HepG2 (cell line): ENCODE measurements around the gene BCCIP. TPM values are rescaled to one million over a fixed set of nuclear protein-coding genes. Genes with fewer than 3 reads are reported as not detected.

ENCODE experiments used
- ARID3A ChIP-seq: IDR thresholded peaks from 2 replicates; pipeline ENCODE4 v1.6.1; 2012; ENCODE audit warnings: low read depth, low read length, improper control_type of control experiment
- ARNTL ChIP-seq: sonication (generic); formaldehyde crosslinking; IDR thresholded peaks from 2 replicates; pipeline ENCODE4 v1.4.0; 2020; ENCODE audit warnings: mild to moderate bottlenecking, missing genetic modification reagents
- ATRX ChIP-seq: sonication (generic); formaldehyde crosslinking; IDR thresholded peaks from 2 replicates; pipeline ENCODE4 v1.4.0; 2020; ENCODE audit warnings: missing genetic modification reagents, borderline replicate concordance
- BCL3 ChIP-seq: sonication (generic); formaldehyde crosslinking; IDR thresholded peaks from 2 replicates; pipeline ENCODE4 v1.5.1; 2020; ENCODE audit warnings: mild to moderate bottlenecking, missing genetic modification reagents, moderate library complexity
- GATAD2A ChIP-seq: IDR thresholded peaks from 2 replicates; pipeline ENCODE4 v1.6.1; 2016
- HIC2 ChIP-seq: sonication (generic); formaldehyde crosslinking; IDR thresholded peaks from 2 replicates; pipeline ENCODE4 v1.9.0; 2022; ENCODE audit warnings: low read depth, missing genetic modification reagents
- HINFP ChIP-seq: sonication (generic); formaldehyde crosslinking; IDR thresholded peaks from 2 replicates; pipeline ENCODE4 v1.4.0; 2020; ENCODE audit warnings: low read depth, mild to moderate bottlenecking, missing genetic modification reagents
- KDM5B ChIP-seq: sonication (generic); formaldehyde crosslinking; IDR thresholded peaks from 2 replicates; pipeline ENCODE4 v1.4.0; 2020; ENCODE audit warnings: missing genetic modification reagents, mild to moderate bottlenecking, borderline replicate concordance
- KLF12 ChIP-seq: sonication (generic); formaldehyde crosslinking; IDR thresholded peaks from 2 replicates; pipeline ENCODE4 v1.4.0; 2020; ENCODE audit warnings: missing genetic modification reagents, borderline replicate concordance
- LCORL ChIP-seq, 2 experiments: fragments of 450-650 bp in 1 of 2; sonication (generic) in 1 of 2; formaldehyde crosslinking in 1 of 2; IDR thresholded peaks; 2 replicates each; pipeline versions ENCODE4 v1.5.0 to v1.6.1; 2017 to 2020; ENCODE audit warnings: antibody characterized with exemption in 1 of 2, missing genetic modification reagents in 1 of 2
- NRL ChIP-seq: sonication (generic); formaldehyde crosslinking; IDR thresholded peaks from 2 replicates; pipeline ENCODE4 v1.5.0; 2020; ENCODE audit warnings: missing genetic modification reagents, mild to moderate bottlenecking, moderate library complexity, borderline replicate concordance
- PAX8 ChIP-seq: sonication (generic); formaldehyde crosslinking; IDR thresholded peaks from 2 replicates; pipeline ENCODE4 v1.8.0; 2022; ENCODE audit warnings: mild to moderate bottlenecking, missing genetic modification reagents, borderline replicate concordance
- SNRNP70 ChIP-seq: fragments of 200-400 bp; formaldehyde crosslinking; IDR thresholded peaks from 2 replicates; pipeline ENCODE4 v1.6.1; 2017; ENCODE audit warnings: mild to moderate bottlenecking, low read depth, low read length, moderate library complexity
- SYNCRIP ChIP-seq: fragments of 200-400 bp; formaldehyde crosslinking; IDR thresholded peaks from 2 replicates; pipeline ENCODE4 v1.6.1; 2018; ENCODE audit warnings: mild to moderate bottlenecking, low read depth, low read length; ENCODE audit not compliant: insufficient read depth
- ZBTB42 ChIP-seq: sonication (generic); formaldehyde crosslinking; IDR thresholded peaks from 2 replicates; pipeline ENCODE4 v1.5.0; 2020; ENCODE audit warnings: mild to moderate bottlenecking, missing genetic modification reagents
- ZBTB7B ChIP-seq: sonication (generic); formaldehyde crosslinking; IDR thresholded peaks from 2 replicates; pipeline ENCODE4 v1.4.0; 2020; ENCODE audit warnings: missing genetic modification reagents
- ZIK1 ChIP-seq: sonication (generic); formaldehyde crosslinking; IDR thresholded peaks from 2 replicates; pipeline ENCODE4 v1.5.0; 2020; ENCODE audit warnings: mild to moderate bottlenecking, low read depth, missing genetic modification reagents, borderline replicate concordance
- ZNF225 ChIP-seq: sonication (generic); formaldehyde crosslinking; IDR thresholded peaks from 2 replicates; pipeline ENCODE4 v1.4.0; 2020; ENCODE audit warnings: mild to moderate bottlenecking, missing genetic modification reagents
- ZNF460 ChIP-seq: sonication (generic); formaldehyde crosslinking; IDR thresholded peaks from 2 replicates; pipeline ENCODE4 v1.5.1; 2020; ENCODE audit warnings: missing genetic modification reagents, mild to moderate bottlenecking, borderline replicate concordance
- ZNF510 ChIP-seq: sonication (generic); formaldehyde crosslinking; IDR thresholded peaks from 2 replicates; pipeline ENCODE4 v1.4.0; 2020; ENCODE audit warnings: low read depth, mild to moderate bottlenecking, missing genetic modification reagents
- ZNF713 ChIP-seq: sonication (generic); formaldehyde crosslinking; IDR thresholded peaks from 2 replicates; pipeline ENCODE4 v1.4.0; 2020; ENCODE audit warnings: mild to moderate bottlenecking, missing genetic modification reagents
- ZSCAN31 ChIP-seq: sonication (generic); formaldehyde crosslinking; IDR thresholded peaks from 2 replicates; pipeline ENCODE4 v1.5.0; 2020; ENCODE audit warnings: low read depth, mild to moderate bottlenecking, missing genetic modification reagents
- polyA plus RNA-seq, 8 experiments: library from polyadenylated mRNA; depleted of rRNA in 3 of 8; stranded (reverse) in 7 of 8; unstranded in 1 of 8; fragments of >200 nt; fragmentation: Illumina TruSeq in 4 of 8; extraction: Trizol in 4 of 8; gene quantifications; 2 replicates each; pipeline versions ENCODE4 v1.2.1 to v1.2.3, GENCODE V29; 2011 to 2016; ENCODE audit warnings: low read depth in 4 of 8, missing spikeins in 1 of 8, mixed read lengths in 1 of 8; ENCODE audit not compliant: insufficient read depth in 1 of 8
- total RNA-seq, 5 experiments: library from RNA; depleted of rRNA; stranded (reverse); fragments of >200 nt; fragmentation: Illumina TruSeq; extraction: Trizol; gene quantifications; 2 replicates each; pipeline ENCODE4 v1.2.3, GENCODE V29; 2016; ENCODE audit warnings: low read depth in 1 of 5

The BCCIP gene
- total and polyA plus RNA-seq, 2 of the 13 experiments (the other 11 are each of a cell fraction or from before 2014, with no cell fraction given): 37.0 to 132 TPM

GRCh38 chr10:125792342-125793300 lies 30.7 kb upstream of the BCCIP start (continued):
- TF ChIP-seq GATAD2A (CRISPR knock-in tag): peak; percentile 98
- peak; percentile 77 for TF ChIP-seq ARNTL (CRISPR knock-in tag)
- TF ChIP-seq PAX8 (CRISPR knock-in tag): no peak
- peak; percentile 49 for TF ChIP-seq HIC2 (CRISPR knock-in tag)
- no peak for TF ChIP-seq LCORL (IDR thresholded peaks at IDR 0.05)
- peak; percentile 96 for TF ChIP-seq LCORL (CRISPR knock-in tag; IDR thresholded peaks at IDR 0.05)
- TF ChIP-seq BCL3 (CRISPR knock-in tag): peak; percentile 73; the same call in 1 of the 2 replicates
- peak; percentile 98 for TF ChIP-seq ZBTB7B
- 0 out of 2 replicates have a peak, but pooled peaks have one; percentile 43 for TF ChIP-seq ZSCAN31 (CRISPR knock-in tag)
- TF ChIP-seq ZNF510 (CRISPR knock-in tag): 0 out of 2 replicates have a peak, but pooled peaks have one; percentile 36
- no peak for TF ChIP-seq ZBTB42
- TF ChIP-seq ATRX: no peak
- no peak; the same call in 1 of the 2 replicates for TF ChIP-seq KDM5B
- no peak; the same call in 1 of the 2 replicates for TF ChIP-seq ZNF225 (CRISPR knock-in tag)
- no peak for TF ChIP-seq NRL (CRISPR knock-in tag)
- no peak for TF ChIP-seq SNRNP70
- TF ChIP-seq SYNCRIP: no peak
- TF ChIP-seq ZNF460: peak; percentile 30; the same call in 1 of the 2 replicates
- peak; percentile 82; the same call in 1 of the 2 replicates for TF ChIP-seq HINFP (CRISPR knock-in tag)
- peak; percentile 38; the same call in 1 of the 2 replicates for TF ChIP-seq ARID3A
- 0 out of 2 replicates have a peak, but pooled peaks have one; percentile 29 for TF ChIP-seq ZIK1 (CRISPR knock-in tag)
- TF ChIP-seq ZNF713: 0 out of 2 replicates have a peak, but pooled peaks have one; percentile 79
- TF ChIP-seq KLF12 (CRISPR knock-in tag): no peak
